ENCODE measurements around the gene FCHSD1. TPM values are rescaled to one million over a fixed set of nuclear protein-coding genes. Genes with fewer than 3 reads are reported as not detected.

Gene FCHSD1
- total and polyA plus RNA-seq, 10 of the 15 experiments (the other 5 are each of a cell fraction or from before 2014, with no cell fraction given), result 0.97 to 22.8 (median 10.7) TPM

- TF ChIP-seq ZBTB11 (CRISPR knock-in tag; IDR thresholded peaks at IDR 0.05) (no peak), E2F8 (IDR thresholded peaks at IDR 0.05; ENCODE audit: low read depth, partially characterized antibody) (no peak), NR2C1 (IDR thresholded peaks at IDR 0.05) (no peak), SREBF2 (IDR thresholded peaks at IDR 0.05; ENCODE audit: low read length) (no peak), DPF2 (IDR thresholded peaks at IDR 0.05) (no peak), RAD21 (IDR thresholded peaks at IDR 0.05; ENCODE audit: insufficient read depth, low read depth, low read length) (peak; percentile 86), MEF2B (IDR thresholded peaks at IDR 0.05; ENCODE audit: partially characterized antibody, poor library complexity, severe bottlenecking) (no peak)
Measured at GRCh38 chr5:141691867-141692532, 40.8 kb upstream of the FCHSD1 start (continued).
